ENCODE results near the gene ALX4.

- TF ChIP-seq YY1 (IDR thresholded peaks at IDR 0.05; ENCODE audit: insufficient read depth, insufficient read length) (no peak), ZNF274 (IDR thresholded peaks at IDR 0.05; ENCODE audit: low read depth, low read length) (no peak), SUZ12 (IDR thresholded peaks at IDR 0.05; ENCODE audit: extremely low read depth, insufficient read depth, insufficient read length) (no peak)
Measured at GRCh38 chr11:44320289-44320973, 10.5 kb upstream of the ALX4 start.

Data from NT2/D1 (cell line).